SK-N-SH (cell line): ENCODE measurements around the gene RBSN. TPM values are rescaled to one million over a fixed set of nuclear protein-coding genes. Genes with fewer than 3 reads are reported as not detected.

Experiments
- CTCF ChIA-PET: fragments of 300-600, 350-600 bp; formaldehyde crosslinking; extraction: SDS; loops from one replicate; lab custom pipeline; 2021; lab: Yijun Ruan, JAX
- POLR2A ChIA-PET: fragments of 350-600 bp; sonication (Branson Sonifier 250); formaldehyde crosslinking; extraction: SDS; loops from one replicate; lab custom pipeline; 2020; ENCODE audit warnings: antibody characterized with exemption, inconsistent platforms; lab: Yijun Ruan, JAX
- DNase-seq: peaks from one replicate; pipeline ENCODE4 v3.0.0; 2012
- H2AFZ ChIP-seq: fragments of 200-600 bp; sonication (generic); 2 replicates; pipeline ENCODE4 v1.8.1; 2016; ENCODE audit warnings: antibody characterized with exemption, mild to moderate bottlenecking, low read depth
- H3F3A ChIP-seq: fragments of 200-600 bp; sonication (generic); replicated peaks from 2 replicates; pipeline ENCODE3; 2016; ENCODE audit warnings: antibody characterized with exemption, mild to moderate bottlenecking; ENCODE audit not compliant: insufficient read depth
- H3K27ac ChIP-seq, 2 experiments: fragments of 200-500 bp in 1 of 2; fragments of 200-600 bp in 1 of 2; sonication (Bioruptor generic) in 1 of 2; sonication (generic), shearing (Covaris generic) in 1 of 2; 2 replicates each; pipeline versions ENCODE4 v1.5.1 to v1.6.1; 2014 to 2016; ENCODE audit warnings: low read depth in 2 of 2, inconsistent platforms in 1 of 2, low read length in 1 of 2, mild to moderate bottlenecking in 1 of 2, mixed read lengths in 1 of 2
- H3K27me3 ChIP-seq: fragments of 200-600 bp; sonication (generic), shearing (Covaris generic); 2 replicates; pipeline ENCODE4 v1.6.1; 2016; ENCODE audit warnings: mixed run types; ENCODE audit not compliant: insufficient read depth
- H3K36me3 ChIP-seq, 2 experiments: fragments of 200-500 bp in 1 of 2; fragments of 200-600 bp in 1 of 2; sonication (Bioruptor generic) in 1 of 2; sonication (generic) in 1 of 2; replicated peaks in 1 of 2; 2 replicates each; pipeline versions ENCODE3 to v1.5.1; 2014 to 2016; ENCODE audit warnings: low read length in 1 of 2, mild to moderate bottlenecking in 1 of 2; ENCODE audit not compliant: insufficient read depth in 2 of 2, control insufficient read depth in 1 of 2
- H3K4me1 ChIP-seq, 2 experiments: fragments of 200-500 bp in 1 of 2; fragments of 200-600 bp in 1 of 2; sonication (Bioruptor generic) in 1 of 2; sonication (generic), shearing (Covaris generic) in 1 of 2; 2 replicates each; pipeline versions ENCODE4 v1.5.1 to v1.6.1; 2014 to 2016; ENCODE audit warnings: low read depth in 1 of 2, low read length in 1 of 2, mixed run types in 1 of 2; ENCODE audit not compliant: insufficient read depth in 2 of 2, control insufficient read depth in 1 of 2
- H3K4me2 ChIP-seq: fragments of 200-600 bp; sonication (generic), shearing (Covaris generic); 2 replicates; pipeline ENCODE4 v1.6.1; 2017; ENCODE audit warnings: mixed run types
- H3K4me3 ChIP-seq, 2 experiments: fragments of 200-500 bp in 1 of 2; fragments of 200-600 bp in 1 of 2; sonication (Bioruptor generic) in 1 of 2; sonication (generic), shearing (Covaris generic) in 1 of 2; 2 replicates each; pipeline versions ENCODE4 v1.5.1 to v1.8.1; 2014 to 2016; ENCODE audit warnings: low read depth in 2 of 2, inconsistent platforms in 1 of 2, low read length in 1 of 2, mild to moderate bottlenecking in 1 of 2, mixed read lengths in 1 of 2, moderate library complexity in 1 of 2
- H3K79me2 ChIP-seq: fragments of 200-600 bp; sonication (generic); 2 replicates; pipeline ENCODE4 v1.8.1; 2017; ENCODE audit warnings: mild to moderate bottlenecking; ENCODE audit not compliant: insufficient read depth
- H3K9ac ChIP-seq: fragments of 200-600 bp; sonication (generic); 2 replicates; pipeline ENCODE4 v1.6.1; 2017; ENCODE audit warnings: mixed run types
- H3K9me2 ChIP-seq: fragments of 200-600 bp; sonication (generic); 2 replicates; pipeline ENCODE4 v1.6.1; 2017; ENCODE audit warnings: mixed run types
- H3K9me3 ChIP-seq: fragments of 200-600 bp; sonication (generic); 2 replicates; pipeline ENCODE4 v1.6.1; 2017; ENCODE audit warnings: mixed run types, mild to moderate bottlenecking, moderate library complexity
- H4K20me1 ChIP-seq: fragments of 200-600 bp; sonication (generic); 2 replicates; pipeline ENCODE4 v1.6.1; 2017; ENCODE audit warnings: mild to moderate bottlenecking, mixed run types; ENCODE audit not compliant: insufficient read depth
- CTCF ChIP-seq: fragments of 200-600 bp; sonication (generic); IDR thresholded peaks from 2 replicates; pipeline ENCODE4 v1.6.1; 2017; ENCODE audit warnings: antibody characterized with exemption, mild to moderate bottlenecking, moderate library complexity
- ELF1 ChIP-seq: IDR thresholded peaks from 2 replicates; pipeline ENCODE4 v1.4.0; 2012
- EP300 ChIP-seq, 2 experiments: IDR thresholded peaks; 2 replicates each; pipeline versions ENCODE4 v1.4.0 to v1.6.1; 2012; ENCODE audit warnings: borderline replicate concordance in 1 of 2, low read depth in 1 of 2, low read length in 1 of 2
- FOSL2 ChIP-seq: IDR thresholded peaks from 2 replicates; pipeline ENCODE4 v1.4.0; 2012; ENCODE audit warnings: low read depth, mild to moderate bottlenecking, moderate library complexity, borderline replicate concordance
- FOXJ3 ChIP-seq: sonication (generic); formaldehyde crosslinking; IDR thresholded peaks from 2 replicates; pipeline ENCODE4 v1.5.1; 2020; ENCODE audit warnings: mild to moderate bottlenecking, missing genetic modification reagents
- GABPA ChIP-seq: IDR thresholded peaks from 2 replicates; pipeline ENCODE4 v1.4.0; 2012; ENCODE audit warnings: low read depth, mild to moderate bottlenecking
- IRF3 ChIP-seq: fragments of 150-350 bp; IDR thresholded peaks from 2 replicates; pipeline ENCODE4 v1.6.1; 2016; ENCODE audit warnings: mild to moderate bottlenecking, low read depth, low read length
- JUND ChIP-seq: IDR thresholded peaks from 2 replicates; pipeline ENCODE4 v1.4.0; 2012
- MEF2A ChIP-seq: IDR thresholded peaks from 2 replicates; pipeline ENCODE4 v1.4.0; 2012; ENCODE audit warnings: low read depth, borderline replicate concordance
- MXI1 ChIP-seq: IDR thresholded peaks from 2 replicates; pipeline ENCODE4 v1.6.1; 2012; ENCODE audit warnings: mild to moderate bottlenecking, low read depth, low read length, improper control_type of control experiment
- NFIC ChIP-seq: IDR thresholded peaks from 2 replicates; pipeline ENCODE4 v1.4.0; 2012; ENCODE audit warnings: borderline replicate concordance
- NRF1 ChIP-seq: IDR thresholded peaks from 2 replicates; pipeline ENCODE4 v1.6.1; 2012; ENCODE audit warnings: low read depth, mild to moderate bottlenecking, low read length
- RAD21 ChIP-seq: IDR thresholded peaks from 2 replicates; pipeline ENCODE4 v1.6.1; 2012; ENCODE audit warnings: mild to moderate bottlenecking, low read length
- SMC3 ChIP-seq: IDR thresholded peaks from 2 replicates; pipeline ENCODE4 v1.6.1; 2012; ENCODE audit warnings: low read depth, low read length, improper control_type of control experiment
- TAF1 ChIP-seq: IDR thresholded peaks from 2 replicates; pipeline ENCODE4 v1.6.1; 2012; ENCODE audit warnings: low read depth, mild to moderate bottlenecking, low read length, moderate library complexity, borderline replicate concordance
- TCF12 ChIP-seq: IDR thresholded peaks from 2 replicates; pipeline ENCODE4 v1.4.0; 2012
- USF1 ChIP-seq: IDR thresholded peaks from 2 replicates; pipeline ENCODE4 v1.4.0; 2012; ENCODE audit warnings: low read depth, borderline replicate concordance
- YY1 ChIP-seq: IDR thresholded peaks from 2 replicates; pipeline ENCODE4 v1.4.0; 2012; ENCODE audit warnings: low read depth, mild to moderate bottlenecking
- ZBTB33 ChIP-seq: IDR thresholded peaks from 2 replicates; pipeline ENCODE4 v1.4.0; 2012; ENCODE audit warnings: low read depth, borderline replicate concordance
- WGBS: methylation state at CpG from one replicate; pipeline ENCODE4 v1.1.6; 2017; ENCODE audit warnings: low lambda C conversion rate; 5-methylcytosine and 5-hydroxymethylcytosine counted together
- polyA plus RNA-seq, 3 experiments: library from polyadenylated mRNA; depleted of rRNA; stranded (reverse); fragments of >200 nt; gene quantifications; 2 replicates each; pipeline ENCODE4 v1.2.3, GENCODE V29; 2012
- TF ChIP-seq, protein P1 (sequence below): IDR thresholded peaks from 2 replicates; pipeline ENCODE4 v1.4.0; 2012; ENCODE audit warnings: low read depth

Gene RBSN
- polyA plus RNA-seq, 1 of the 3 experiments (the other 2 are of a cell fraction) = 4.7 TPM

GRCh38 chr3:15053541-15053940 lies 45.4 kb downstream of the RBSN start:
- Histone ChIP-seq H3K4me3 (no peak overlapping the region), H3K27ac (no peak overlapping the region; a peak in 1 of 4 replicates), H3K4me2 (no peak overlapping the region), H2AFZ (no peak overlapping the region), H3K9me3 (no peaks in the 10 kb centered on the region), H3K27me3 (no peaks in the 10 kb centered on the region), H3F3A (peaks cover 4% of the 10 kb centered on the region), H3K9me2 (no peaks in the 10 kb centered on the region), H3K79me2 (peaks cover 70% of the 10 kb centered on the region; the same call in 1 of the 2 replicates), H3K36me3 (peaks cover 41 to 49% of the 10 kb centered on the region in 2 experiments), H3K9ac (no peak overlapping the region), H3K4me1 (peaks cover 0 to 15% of the 10 kb centered on the region in 2 experiments; a peak in 1 of 4 replicates), H4K20me1 (0 out of 2 replicates have a peak, but pooled peaks cover 10% of the 10 kb centered on the region)
- TF ChIP-seq TAF1 = no peak
- no peak for TF ChIP-seq MXI1
- TF ChIP-seq ELF1 = no peak
- no peak for TF ChIP-seq USF1
- no peak for TF ChIP-seq SMC3
- TF ChIP-seq ZBTB33 = no peak
- TF ChIP-seq, protein P1, sequence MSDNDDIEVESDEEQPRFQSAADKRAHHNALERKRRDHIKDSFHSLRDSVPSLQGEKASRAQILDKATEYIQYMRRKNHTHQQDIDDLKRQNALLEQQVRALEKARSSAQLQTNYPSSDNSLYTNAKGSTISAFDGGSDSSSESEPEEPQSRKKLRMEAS = no peak
- no peak for TF ChIP-seq FOXJ3 (CRISPR knock-in tag)
- TF ChIP-seq FOSL2 = no peak
- TF ChIP-seq RAD21 = no peak
- no peak for TF ChIP-seq JUND
- TF ChIP-seq NRF1 = no peak
- no peak for TF ChIP-seq YY1
- no peak for TF ChIP-seq TCF12
- TF ChIP-seq IRF3 = no peak
- TF ChIP-seq CTCF = no peak
- no peak for TF ChIP-seq MEF2A
- TF ChIP-seq NFIC = no peak
- no peak for TF ChIP-seq GABPA
- TF ChIP-seq EP300 (IDR thresholded peaks at IDR 0.05; ENCODE audit: borderline replicate concordance in 1 of 2, low read depth in 1 of 2, low read length in 1 of 2) = no peak
- no peak for DNase-seq
- POLR2A ChIA-PET = interaction anchor here (1.2 kb wide), 1 partner anchor 15 kb away, joined by 3 read pairs; no protein-coding TSS in a partner anchor
- WGBS = 95% methylated on average over 4 of the region's 4 CpGs
- CTCF ChIA-PET = interaction anchor here (1.6 to 1.9 kb wide), 2 partner anchors 10 to 132 kb away, joined by 4 to 5 read pairs; no protein-coding TSS in a partner anchor
